Liver (tissue), 3 donors: Measurements from ENCODE around the gene AFF2.

ENCODE experiments used
- ATF3 ChIP-seq: IDR thresholded peaks from 2 replicates; pipeline ENCODE4 v1.6.1; 2016; ENCODE audit warnings: antibody characterized with exemption
- CTCF ChIP-seq: fragments of 150-350 bp; IDR thresholded peaks from 2 replicates; pipeline ENCODE4 v1.5.1; 2017; ENCODE audit warnings: improper control_type of control experiment, low read depth, low read length; ENCODE audit not compliant: missing input control
- GABPA ChIP-seq, 2 donors: IDR thresholded peaks in 1 of 2; conservative IDR thresholded peaks in 1 of 2; 2 replicates each; pipeline ENCODE4 v1.6.1; 2016; ENCODE audit warnings: antibody characterized with exemption in 2 of 2, mild to moderate bottlenecking in 1 of 2, moderate library complexity in 1 of 2
- RAD21 ChIP-seq, 2 donors: IDR thresholded peaks; 2 replicates each; pipeline ENCODE4 v1.6.1; 2016; ENCODE audit warnings: antibody characterized with exemption in 2 of 2, mild to moderate bottlenecking in 2 of 2
- SP1 ChIP-seq: IDR thresholded peaks from 2 replicates; pipeline ENCODE4 v1.6.1; 2018; ENCODE audit warnings: antibody characterized with exemption, mild to moderate bottlenecking
- YY1 ChIP-seq: IDR thresholded peaks from 2 replicates; pipeline ENCODE4 v1.6.1; 2016; ENCODE audit warnings: antibody characterized with exemption, mild to moderate bottlenecking
- TF ChIP-seq, protein P1 (sequence below): IDR thresholded peaks from 2 replicates; pipeline ENCODE4 v1.6.1; 2016; ENCODE audit warnings: antibody characterized with exemption, mild to moderate bottlenecking
- TF ChIP-seq, protein P2 (sequence below): IDR thresholded peaks from 2 replicates; pipeline ENCODE4 v1.6.1; 2016; ENCODE audit warnings: antibody characterized with exemption
- donor health status: healthy.
- donor health status: healthy.

- TF ChIP-seq CTCF (no peak), SP1 (no peak), YY1 (no peak), ATF3 (no peak), GABPA (IDR thresholded peaks at IDR 0.05 in 1 of 2, conservative IDR thresholded peaks at IDR 0.05 in 1 of 2) (no peak), RAD21 (IDR thresholded peaks at IDR 0.05) (no peak)
- TF ChIP-seq, protein P1, sequence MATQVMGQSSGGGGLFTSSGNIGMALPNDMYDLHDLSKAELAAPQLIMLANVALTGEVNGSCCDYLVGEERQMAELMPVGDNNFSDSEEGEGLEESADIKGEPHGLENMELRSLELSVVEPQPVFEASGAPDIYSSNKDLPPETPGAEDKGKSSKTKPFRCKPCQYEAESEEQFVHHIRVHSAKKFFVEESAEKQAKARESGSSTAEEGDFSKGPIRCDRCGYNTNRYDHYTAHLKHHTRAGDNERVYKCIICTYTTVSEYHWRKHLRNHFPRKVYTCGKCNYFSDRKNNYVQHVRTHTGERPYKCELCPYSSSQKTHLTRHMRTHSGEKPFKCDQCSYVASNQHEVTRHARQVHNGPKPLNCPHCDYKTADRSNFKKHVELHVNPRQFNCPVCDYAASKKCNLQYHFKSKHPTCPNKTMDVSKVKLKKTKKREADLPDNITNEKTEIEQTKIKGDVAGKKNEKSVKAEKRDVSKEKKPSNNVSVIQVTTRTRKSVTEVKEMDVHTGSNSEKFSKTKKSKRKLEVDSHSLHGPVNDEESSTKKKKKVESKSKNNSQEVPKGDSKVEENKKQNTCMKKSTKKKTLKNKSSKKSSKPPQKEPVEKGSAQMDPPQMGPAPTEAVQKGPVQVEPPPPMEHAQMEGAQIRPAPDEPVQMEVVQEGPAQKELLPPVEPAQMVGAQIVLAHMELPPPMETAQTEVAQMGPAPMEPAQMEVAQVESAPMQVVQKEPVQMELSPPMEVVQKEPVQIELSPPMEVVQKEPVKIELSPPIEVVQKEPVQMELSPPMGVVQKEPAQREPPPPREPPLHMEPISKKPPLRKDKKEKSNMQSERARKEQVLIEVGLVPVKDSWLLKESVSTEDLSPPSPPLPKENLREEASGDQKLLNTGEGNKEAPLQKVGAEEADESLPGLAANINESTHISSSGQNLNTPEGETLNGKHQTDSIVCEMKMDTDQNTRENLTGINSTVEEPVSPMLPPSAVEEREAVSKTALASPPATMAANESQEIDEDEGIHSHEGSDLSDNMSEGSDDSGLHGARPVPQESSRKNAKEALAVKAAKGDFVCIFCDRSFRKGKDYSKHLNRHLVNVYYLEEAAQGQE: no peak
- TF ChIP-seq, protein P2, sequence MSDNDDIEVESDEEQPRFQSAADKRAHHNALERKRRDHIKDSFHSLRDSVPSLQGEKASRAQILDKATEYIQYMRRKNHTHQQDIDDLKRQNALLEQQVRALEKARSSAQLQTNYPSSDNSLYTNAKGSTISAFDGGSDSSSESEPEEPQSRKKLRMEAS: no peak
These were observed 428.4 kb downstream of the AFF2 start for GRCh38 chrX:148928811-148929210.
